OCI-LY1 (cell line): ENCODE data around the gene OR6C6.

Experiments
- H2AFZ ChIP-seq: fragments of 200-600 bp; sonication (generic), shearing (Covaris generic); 2 replicates; pipeline ENCODE4 v1.6.0; 2014; ENCODE audit warnings: antibody characterized with exemption, mild to moderate bottlenecking, low read length
- H3F3A ChIP-seq: fragments of 200-600 bp; sonication (generic), shearing (Covaris generic); 2 replicates; pipeline ENCODE4 v1.6.0; 2014; ENCODE audit warnings: mild to moderate bottlenecking, antibody characterized with exemption, low read length, moderate library complexity; ENCODE audit not compliant: insufficient read depth
- H3K27ac ChIP-seq: fragments of 200-600 bp; sonication (generic); 2 replicates; pipeline ENCODE4 v1.5.1; 2014; ENCODE audit warnings: low read length, mixed run types, mild to moderate bottlenecking, low read depth; ENCODE audit not compliant: poor library complexity, severe bottlenecking
- H3K27me3 ChIP-seq: fragments of 200-600 bp; sonication (generic); 2 replicates; pipeline ENCODE4 v1.6.0; 2014; ENCODE audit warnings: antibody characterized with exemption, mild to moderate bottlenecking, low read length, moderate library complexity; ENCODE audit not compliant: insufficient read depth
- H3K36me3 ChIP-seq: fragments of 200-600 bp; sonication (generic); 2 replicates; pipeline ENCODE4 v1.6.1; 2014; ENCODE audit warnings: mild to moderate bottlenecking, antibody characterized with exemption, low read length, moderate library complexity, mixed read lengths; ENCODE audit not compliant: insufficient read depth
- H3K4me1 ChIP-seq: fragments of 200-600 bp; sonication (generic); 2 replicates; pipeline ENCODE4 v1.5.1; 2014; ENCODE audit warnings: mild to moderate bottlenecking, low read length, moderate library complexity; ENCODE audit not compliant: insufficient read depth, severe bottlenecking
- H3K4me2 ChIP-seq: fragments of 200-600 bp; sonication (generic), shearing (Covaris generic); 2 replicates; pipeline ENCODE4 v1.6.1; 2014; ENCODE audit warnings: low read length
- H3K4me3 ChIP-seq: fragments of 200-600 bp; sonication (generic); 2 replicates; pipeline ENCODE4 v1.5.1; 2014; ENCODE audit warnings: low read length, low read depth, mild to moderate bottlenecking, mixed read lengths; ENCODE audit not compliant: poor library complexity, severe bottlenecking
- H3K79me2 ChIP-seq: fragments of 200-600 bp; shearing (Covaris generic); 2 replicates; pipeline ENCODE4 v1.6.1; 2016; ENCODE audit warnings: mixed run types, low read length, mixed read lengths; ENCODE audit not compliant: insufficient read depth
- H3K9ac ChIP-seq: fragments of 200-600 bp; sonication (generic), shearing (Covaris generic); 2 replicates; pipeline ENCODE4 v1.6.1; 2014; ENCODE audit warnings: mild to moderate bottlenecking, low read length, mixed read lengths
- H3K9me2 ChIP-seq: fragments of 200-600 bp; sonication (generic), shearing (Covaris generic); 2 replicates; pipeline ENCODE4 v1.6.1; 2014; ENCODE audit warnings: low read depth, mild to moderate bottlenecking, low read length, mixed read lengths
- H3K9me3 ChIP-seq: fragments of 200-600 bp; shearing (Covaris generic); 2 replicates; pipeline ENCODE4 v1.6.1; 2014; ENCODE audit warnings: low read length, mixed read lengths
- H4K20me1 ChIP-seq: fragments of 200-600 bp; sonication (generic), shearing (Covaris generic); 2 replicates; pipeline ENCODE4 v1.6.0; 2016; ENCODE audit warnings: mild to moderate bottlenecking, low read length; ENCODE audit not compliant: insufficient read depth
- EZH2 ChIP-seq: fragments of 200-600 bp; sonication (generic), shearing (Covaris generic); IDR thresholded peaks from 2 replicates; pipeline ENCODE4 v1.8.0; 2017; ENCODE audit warnings: borderline replicate concordance, mixed run types, mild to moderate bottlenecking, antibody characterized with exemption, low read length, moderate library complexity, mixed read lengths
- TF ChIP-seq, protein P1 (sequence below): fragments of 200-600 bp; sonication (generic), shearing (Covaris generic); IDR thresholded peaks from 2 replicates; pipeline ENCODE4 v1.5.1; 2017; ENCODE audit warnings: mild to moderate bottlenecking, antibody characterized with exemption, low read length, moderate library complexity, mixed read lengths

OR6C6 gene

DNA sequence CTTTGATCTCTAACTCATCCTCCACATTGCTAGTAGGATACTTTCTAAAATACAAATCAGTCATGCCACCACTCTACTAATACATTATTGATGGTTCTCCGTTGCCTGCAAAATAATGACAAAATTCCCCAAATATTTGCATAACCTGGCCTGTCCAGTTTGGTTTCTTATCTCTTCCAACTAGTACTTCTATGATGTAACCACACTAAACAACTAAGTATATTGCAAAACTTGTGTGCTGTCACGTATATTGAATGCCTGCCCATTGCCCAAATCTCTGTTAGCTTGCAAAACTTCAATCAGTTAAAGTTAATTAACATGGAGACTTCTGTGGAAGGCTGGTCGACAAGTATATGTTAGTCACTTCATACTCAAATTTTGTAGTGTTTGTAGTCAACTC is 45.4 kb downstream of the OR6C6 start:
- Histone ChIP-seq H4K20me1 (no peaks in the 10 kb centered on the region), H2AFZ (no peak overlapping the region), H3K27me3 (no peaks in the 10 kb centered on the region), H3K9me3 (no peaks in the 10 kb centered on the region), H3K9me2 (no peaks in the 10 kb centered on the region), H3K4me2 (no peak overlapping the region), H3K9ac (no peak overlapping the region), H3K4me1 (no peaks in the 10 kb centered on the region), H3K27ac (no peak overlapping the region), H3F3A (no peaks in the 10 kb centered on the region), H3K79me2 (no peaks in the 10 kb centered on the region), H3K4me3 (no peak overlapping the region), H3K36me3 (no peaks in the 10 kb centered on the region)
- TF ChIP-seq, protein P1, sequence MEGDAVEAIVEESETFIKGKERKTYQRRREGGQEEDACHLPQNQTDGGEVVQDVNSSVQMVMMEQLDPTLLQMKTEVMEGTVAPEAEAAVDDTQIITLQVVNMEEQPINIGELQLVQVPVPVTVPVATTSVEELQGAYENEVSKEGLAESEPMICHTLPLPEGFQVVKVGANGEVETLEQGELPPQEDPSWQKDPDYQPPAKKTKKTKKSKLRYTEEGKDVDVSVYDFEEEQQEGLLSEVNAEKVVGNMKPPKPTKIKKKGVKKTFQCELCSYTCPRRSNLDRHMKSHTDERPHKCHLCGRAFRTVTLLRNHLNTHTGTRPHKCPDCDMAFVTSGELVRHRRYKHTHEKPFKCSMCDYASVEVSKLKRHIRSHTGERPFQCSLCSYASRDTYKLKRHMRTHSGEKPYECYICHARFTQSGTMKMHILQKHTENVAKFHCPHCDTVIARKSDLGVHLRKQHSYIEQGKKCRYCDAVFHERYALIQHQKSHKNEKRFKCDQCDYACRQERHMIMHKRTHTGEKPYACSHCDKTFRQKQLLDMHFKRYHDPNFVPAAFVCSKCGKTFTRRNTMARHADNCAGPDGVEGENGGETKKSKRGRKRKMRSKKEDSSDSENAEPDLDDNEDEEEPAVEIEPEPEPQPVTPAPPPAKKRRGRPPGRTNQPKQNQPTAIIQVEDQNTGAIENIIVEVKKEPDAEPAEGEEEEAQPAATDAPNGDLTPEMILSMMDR: no peak
- TF ChIP-seq EZH2: no peak

- Histone ChIP-seq H3K9ac (no peak overlapping the region), H4K20me1 (no peaks in the 10 kb centered on the region; the same call in 1 of the 2 replicates), H3K4me1 (no peaks in the 10 kb centered on the region), H3K9me2 (no peaks in the 10 kb centered on the region), H3K4me3 (no peak overlapping the region), H2AFZ (no peak overlapping the region), H3K27ac (no peak overlapping the region), H3K79me2 (no peaks in the 10 kb centered on the region), H3K4me2 (no peak overlapping the region), H3K36me3 (no peaks in the 10 kb centered on the region), H3K27me3 (no peaks in the 10 kb centered on the region), H3F3A (no peaks in the 10 kb centered on the region), H3K9me3 (no peaks in the 10 kb centered on the region)
- no peak for TF ChIP-seq EZH2
- TF ChIP-seq, protein P1: no peak
These were observed 50.2 kb downstream of the OR6C6 start for GRCh38 chr12:55246159-55246558.

DNA sequence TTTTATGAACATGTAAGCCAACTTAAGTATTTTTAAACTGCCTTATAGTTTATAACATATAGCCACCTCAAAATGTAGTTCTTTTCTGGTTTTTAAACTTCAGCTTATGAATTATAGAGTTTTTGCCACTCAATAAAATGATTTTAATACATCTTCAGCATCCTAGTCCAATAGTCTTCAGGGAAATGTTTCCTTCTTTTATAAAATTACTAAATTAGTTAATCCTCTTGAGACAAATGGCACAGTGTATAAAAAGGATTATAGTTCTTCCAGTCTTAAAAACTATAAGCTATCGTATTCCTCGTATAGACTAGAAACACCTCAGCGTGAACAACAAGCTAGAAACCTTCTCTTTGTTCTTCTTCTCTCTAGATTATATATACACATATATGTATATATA is 52.1 kb downstream of the OR6C6 start, which contains the start of gene OR6C74:
TSS of gene OR6C74 (plus strand) at position 301 of the 400 bp plus-strand sequence. CDS start 2,679 bp downstream, outside the sequence.
- Histone ChIP-seq H3K9me3 (no peaks in the 10 kb centered on the region), H3K27me3 (no peaks in the 10 kb centered on the region), H2AFZ (no peak within 1 kb of the TSS), H3K36me3 (no peaks in the 10 kb centered on the region), H3K4me1 (no peaks in the 10 kb centered on the region), H4K20me1 (no peaks in the 10 kb centered on the region; the same call in 1 of the 2 replicates), H3K4me2 (no peak within 1 kb of the TSS), H3K4me3 (no peak within 1 kb of the TSS), H3K9me2 (no peaks in the 10 kb centered on the region), H3K27ac (no peak within 1 kb of the TSS), H3F3A (no peaks in the 10 kb centered on the region), H3K79me2 (no peaks in the 10 kb centered on the region), H3K9ac (no peak within 1 kb of the TSS)
- TF ChIP-seq, protein P1: no peak
- no peak for TF ChIP-seq EZH2
